Subcutaneous adipose tissue (tissue), 4 donors: Measurements from ENCODE around the gene PTPRN2. TPM values are rescaled to one million over a fixed set of nuclear protein-coding genes. Genes with fewer than 3 reads are reported as not detected.

ENCODE experiments used
- total RNA-seq, 4 donors: library from RNA; depleted of rRNA; stranded (reverse); fragments of >200 nt; gene quantifications; one replicate each; pipeline ENCODE4 v1.1.0, GENCODE V29; 2016
- TF ChIP-seq, protein P1 (sequence below): fragments of 450-650 bp; IDR thresholded peaks from one replicate; pipeline ENCODE4 v1.5.1; 2016; ENCODE audit warnings: low read depth, mild to moderate bottlenecking, control low read depth, antibody characterized with exemption, moderate library complexity

PTPRN2 gene
- total RNA-seq, 4 donors from 2014 or later: 2.0 to 4.6 (median 3.7) TPM

DNA sequence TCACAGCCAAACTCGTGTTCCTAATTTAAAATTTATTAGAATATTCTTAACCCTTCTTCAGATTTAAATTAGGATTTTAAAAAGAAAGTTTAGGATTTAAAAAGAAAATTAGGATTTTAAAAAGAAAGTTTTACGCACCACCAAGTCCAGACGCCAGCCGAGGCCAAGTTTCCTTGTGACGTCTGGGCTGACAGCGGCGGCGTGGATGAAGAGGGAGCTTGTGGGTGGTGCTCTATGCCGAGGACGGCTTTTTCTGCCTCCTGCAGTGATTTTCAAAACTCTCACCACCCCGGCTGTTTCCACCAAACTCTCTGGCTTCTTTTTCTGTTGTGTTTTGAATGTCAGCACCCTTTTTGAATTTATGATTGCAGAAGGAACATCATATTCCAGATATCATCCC lies 997.9 kb downstream of the PTPRN2 start:
- TF ChIP-seq, protein P1, sequence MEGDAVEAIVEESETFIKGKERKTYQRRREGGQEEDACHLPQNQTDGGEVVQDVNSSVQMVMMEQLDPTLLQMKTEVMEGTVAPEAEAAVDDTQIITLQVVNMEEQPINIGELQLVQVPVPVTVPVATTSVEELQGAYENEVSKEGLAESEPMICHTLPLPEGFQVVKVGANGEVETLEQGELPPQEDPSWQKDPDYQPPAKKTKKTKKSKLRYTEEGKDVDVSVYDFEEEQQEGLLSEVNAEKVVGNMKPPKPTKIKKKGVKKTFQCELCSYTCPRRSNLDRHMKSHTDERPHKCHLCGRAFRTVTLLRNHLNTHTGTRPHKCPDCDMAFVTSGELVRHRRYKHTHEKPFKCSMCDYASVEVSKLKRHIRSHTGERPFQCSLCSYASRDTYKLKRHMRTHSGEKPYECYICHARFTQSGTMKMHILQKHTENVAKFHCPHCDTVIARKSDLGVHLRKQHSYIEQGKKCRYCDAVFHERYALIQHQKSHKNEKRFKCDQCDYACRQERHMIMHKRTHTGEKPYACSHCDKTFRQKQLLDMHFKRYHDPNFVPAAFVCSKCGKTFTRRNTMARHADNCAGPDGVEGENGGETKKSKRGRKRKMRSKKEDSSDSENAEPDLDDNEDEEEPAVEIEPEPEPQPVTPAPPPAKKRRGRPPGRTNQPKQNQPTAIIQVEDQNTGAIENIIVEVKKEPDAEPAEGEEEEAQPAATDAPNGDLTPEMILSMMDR: no peak

DNA sequence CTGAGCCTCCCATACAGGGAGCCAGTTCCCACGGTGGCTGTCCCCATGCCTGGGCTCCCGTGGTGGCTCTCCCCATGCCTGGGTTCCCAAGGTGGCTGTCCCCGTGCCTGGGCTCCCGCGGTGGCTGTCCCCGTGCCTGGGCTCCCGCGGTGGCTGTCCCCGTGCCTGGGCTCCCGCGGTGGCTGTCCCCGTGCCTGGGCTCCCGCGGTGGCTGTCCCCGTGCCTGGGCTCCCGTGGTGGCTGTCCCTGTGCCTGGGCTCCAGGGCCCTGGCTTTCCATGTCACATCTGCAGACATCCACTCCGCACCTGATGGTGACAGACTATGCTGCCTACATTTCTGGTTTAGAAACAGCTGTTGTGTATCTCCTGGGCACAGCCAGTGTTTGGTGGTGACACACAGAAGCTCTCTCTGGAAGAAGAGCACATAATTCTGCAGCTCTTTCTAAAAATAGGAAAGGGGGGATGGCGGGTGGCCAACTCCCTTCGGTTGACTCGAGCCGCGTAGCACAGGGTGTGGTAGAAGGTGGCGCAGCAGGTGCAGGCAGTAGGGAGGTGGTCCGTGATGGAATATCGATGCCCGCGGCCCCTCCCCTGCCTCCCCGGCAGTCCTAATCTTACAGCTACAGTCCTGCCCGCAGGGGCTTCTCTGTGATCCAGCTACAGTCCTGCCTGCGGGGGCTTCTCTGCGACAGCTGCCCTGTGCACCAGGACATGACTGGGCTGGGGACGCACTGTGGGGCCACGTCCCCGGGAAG lies 999.6 kb downstream of the PTPRN2 start:
- TF ChIP-seq, protein P1: no peak

DNA sequence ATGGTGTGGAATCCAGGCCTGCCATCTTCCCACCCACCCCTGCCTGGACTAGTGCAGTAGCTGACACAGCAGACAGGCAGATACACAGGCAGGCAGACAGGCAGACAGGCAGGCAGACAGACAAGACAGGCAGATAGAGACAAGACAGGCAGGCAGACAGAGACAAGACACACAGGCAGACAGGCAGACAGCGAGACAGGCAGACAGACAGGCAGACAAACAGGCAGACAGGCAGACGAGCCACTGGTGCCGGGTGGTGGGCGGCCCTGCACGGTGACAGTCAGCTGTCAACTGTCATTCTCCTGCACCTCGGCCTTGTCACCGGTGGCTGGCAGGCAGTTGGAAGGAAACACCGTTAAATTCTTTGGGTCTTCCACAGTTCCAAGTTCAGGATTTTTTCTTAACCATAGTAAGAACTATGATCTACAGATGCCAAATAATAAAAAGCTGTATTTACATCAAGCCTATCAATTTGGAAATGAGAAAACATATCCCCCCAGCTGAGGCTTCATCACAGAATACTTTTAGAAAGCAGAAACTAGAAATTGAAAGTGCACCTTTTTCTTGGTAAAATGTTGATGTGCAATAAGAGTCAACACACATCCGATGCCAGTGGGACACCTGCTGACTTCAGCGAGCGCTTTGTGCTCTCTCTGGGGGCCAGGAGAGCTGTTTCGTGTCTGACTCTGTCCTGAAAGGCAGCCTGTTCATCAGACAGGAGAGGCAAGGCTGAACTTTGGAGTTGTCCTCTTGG lies 1000.4 kb downstream of the PTPRN2 start:
- TF ChIP-seq, protein P1: no peak

DNA sequence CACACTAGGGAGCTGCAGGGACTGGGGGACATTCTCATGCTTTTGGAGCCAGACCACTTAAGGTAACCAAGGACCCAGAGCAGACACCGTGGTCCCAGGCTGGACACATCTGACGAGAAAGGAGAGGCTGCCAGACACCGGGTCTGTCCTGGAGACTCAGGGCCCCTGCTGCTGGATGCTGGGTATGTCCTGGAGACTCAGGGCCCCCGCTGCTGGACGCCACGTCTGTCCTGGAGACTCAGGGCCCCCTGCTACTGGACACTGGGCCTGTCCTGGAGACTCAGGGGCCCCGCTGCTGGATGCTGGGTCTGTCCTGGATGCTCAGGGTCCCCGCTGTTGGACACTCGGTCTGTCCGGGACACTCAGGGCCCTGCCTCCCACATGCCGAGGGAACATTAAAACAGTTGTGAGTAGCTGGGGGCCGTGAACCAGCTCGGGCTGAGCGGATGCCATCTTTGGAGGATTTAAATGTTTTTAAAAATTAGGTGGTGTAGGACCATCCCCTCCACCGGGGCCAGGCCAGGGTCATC lies 1001.1 kb downstream of the PTPRN2 start:
- TF ChIP-seq, protein P1: no peak

DNA sequence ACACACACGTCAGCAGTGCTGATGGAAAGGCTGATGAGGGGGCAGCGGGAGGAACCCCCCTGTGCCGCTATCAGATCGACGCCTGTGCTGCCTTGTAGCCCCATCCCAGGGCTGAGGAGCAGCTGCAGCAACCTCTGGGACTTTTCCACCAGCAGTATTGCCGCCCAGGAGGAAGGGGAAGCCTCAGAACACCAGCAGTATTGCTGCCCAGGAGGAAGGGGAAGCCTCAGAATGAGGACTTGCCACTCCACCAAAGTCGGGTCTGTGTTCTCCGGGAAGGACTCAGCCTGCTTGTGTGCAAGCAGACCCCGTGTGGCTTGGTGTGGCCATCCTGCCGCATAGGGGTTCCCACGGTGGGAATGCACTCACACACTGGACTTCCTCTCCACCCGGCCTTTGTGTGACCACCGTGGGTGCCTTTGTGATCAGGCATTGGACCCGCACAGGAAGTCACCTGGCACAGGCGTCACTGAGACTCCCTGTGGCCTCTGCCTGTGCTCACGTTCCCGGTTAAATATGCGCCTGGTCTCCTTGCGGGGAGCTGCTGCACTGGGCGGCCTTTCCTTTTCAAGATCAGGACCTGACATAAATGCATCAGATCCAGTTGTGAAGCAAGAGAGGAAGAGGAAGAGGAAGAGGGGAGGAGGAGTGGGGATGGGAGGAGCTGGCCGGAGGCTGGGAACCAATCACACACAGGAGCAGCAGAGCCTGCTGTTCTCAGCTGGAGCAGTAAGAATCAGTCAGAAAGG lies 1002.3 kb downstream of the PTPRN2 start:
- TF ChIP-seq, protein P1: no peak

DNA sequence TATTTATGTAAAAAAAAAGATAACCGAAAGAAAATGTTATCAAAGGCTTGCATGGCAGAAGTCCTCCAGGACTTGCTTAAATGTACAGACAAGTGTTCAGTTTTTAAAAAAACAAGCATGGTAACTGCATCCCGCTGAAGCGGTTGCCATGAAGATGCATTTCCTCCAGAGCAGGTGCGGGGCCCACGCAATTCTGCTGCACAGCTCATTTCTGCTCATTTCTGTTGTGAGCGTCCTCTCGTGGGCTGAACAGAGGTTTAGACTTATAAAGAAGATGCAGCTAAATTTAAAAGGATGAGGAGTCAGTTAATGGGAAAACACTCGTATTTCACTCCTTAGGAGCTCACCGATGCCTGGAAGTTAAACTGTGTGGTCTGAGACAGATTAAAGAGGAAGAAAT lies 1003.2 kb downstream of the PTPRN2 start:
- TF ChIP-seq, protein P1: no peak

DNA sequence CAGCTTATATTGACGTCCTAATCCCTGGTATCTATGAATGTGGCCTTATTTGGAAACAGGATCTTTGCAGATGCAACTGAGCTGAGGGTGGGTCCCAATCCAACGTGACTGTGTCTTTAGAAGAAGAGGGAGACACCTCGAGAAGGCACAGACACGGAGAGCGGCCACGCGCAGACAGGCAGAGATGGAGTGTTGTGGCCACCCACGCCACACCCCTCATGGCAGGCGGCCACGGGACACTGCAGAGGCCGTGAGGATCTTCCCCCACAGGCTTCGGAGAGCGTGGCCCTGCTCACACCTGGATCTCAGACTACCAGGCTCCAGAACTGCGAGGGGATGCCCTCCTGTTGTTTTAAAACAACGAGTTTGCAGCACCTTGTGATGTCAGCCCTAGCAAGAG lies 1005.9 kb downstream of the PTPRN2 start:
- TF ChIP-seq, protein P1: no peak
